NOMO-1 treated with DMSO at 0.1 percent for 48 hours (cell line): Measurements from ENCODE around the gene B9D1.

Source experiments
- DNase-seq: peaks from one replicate; lab custom pipeline; 2025; ENCODE audit not compliant: unreplicated experiment; lab: John Stamatoyannopoulos, UW

The B9D1 gene

GRCh38 chr17:19388791-19389785 lies 26.6 kb upstream of the B9D1 start:
- DNase-seq, result no peak

- DNase-seq, result no peak
Measured at GRCh38 chr17:19387921-19388521, 25.5 kb upstream of the B9D1 start.

- no peak for DNase-seq
Measured at GRCh38 chr17:19386974-19387920, 24.7 kb upstream of the B9D1 start, which contains the start of gene MFAP4. Gene MFAP4, minus strand, starts transcription at chr17:19387190. Its CDS starts 35 bp downstream, at chr17:19387155.

GRCh38 chr17:19386051-19386929 lies 23.8 kb upstream of the B9D1 start:
- DNase-seq, result peak; percentile 92

GRCh38 chr17:19385521-19385983 lies 23.0 kb upstream of the B9D1 start:
- DNase-seq, result no peak

GRCh38 chr17:19384723-19385391 lies 22.3 kb upstream of the B9D1 start:
- DNase-seq, result no peak

GRCh38 chr17:19383681-19384470 lies 21.4 kb upstream of the B9D1 start:
- DNase-seq, result no peak

- DNase-seq, result no peak
Measured at GRCh38 chr17:19382531-19383444, 20.3 kb upstream of the B9D1 start.

- no peak for DNase-seq
Measured at GRCh38 chr17:19381741-19382444, 19.4 kb upstream of the B9D1 start.

- no peak for DNase-seq
Measured at GRCh38 chr17:19381361-19381740, 18.8 kb upstream of the B9D1 start.

GRCh38 chr17:19380481-19381301 lies 18.2 kb upstream of the B9D1 start:
- DNase-seq, result no peak

- no peak for DNase-seq
Measured at GRCh38 chr17:19379361-19380065, 17.0 kb upstream of the B9D1 start.

GRCh38 chr17:19378416-19379360 lies 16.2 kb upstream of the B9D1 start, which contains the start of gene MAPK7:
Gene MAPK7, plus strand, starts transcription at chr17:19378498. Its CDS starts 403 bp downstream, at chr17:19378901.
- no peak for DNase-seq
